Parathyroid adenoma (tissue), 2 donors: ENCODE data around the gene SCARF2.
"Not testable (repeated sequence)": the region's sequence is repeated elsewhere in the genome, so short reads cannot be mapped to it uniquely, and the experiment has no call there.

Source experiments
- H2AFZ ChIP-seq: fragments of 300-600 bp; sonication (generic); one replicate; pipeline ENCODE4 v1.7.0; 2017; ENCODE audit warnings: antibody characterized with exemption, mild to moderate bottlenecking
- H3K27ac ChIP-seq: fragments of 300-600 bp; sonication (generic); one replicate; pipeline ENCODE4 v1.7.0; 2017
- H3K27me3 ChIP-seq: fragments of 300-600 bp; sonication (generic); one replicate; pipeline ENCODE4 v1.7.0; 2017; ENCODE audit warnings: low read length; ENCODE audit not compliant: control insufficient read depth, insufficient read depth
- H3K36me3 ChIP-seq: fragments of 300-600 bp; sonication (generic); one replicate; pipeline ENCODE4 v1.7.0; 2017; ENCODE audit warnings: low read length; ENCODE audit not compliant: control insufficient read depth, insufficient read depth
- H3K4me1 ChIP-seq: fragments of 300-600 bp; sonication (generic); one replicate; pipeline ENCODE4 v1.7.0; 2017; ENCODE audit warnings: control low read depth
- H3K4me2 ChIP-seq: fragments of 300-600 bp; sonication (generic); one replicate; pipeline ENCODE4 v1.7.0; 2017; ENCODE audit warnings: low read length
- H3K4me3 ChIP-seq: fragments of 300-600 bp; sonication (generic); one replicate; pipeline ENCODE4 v1.7.0; 2017; ENCODE audit warnings: low read depth, low read length
- H3K79me2 ChIP-seq: fragments of 300-600 bp; sonication (generic); one replicate; pipeline ENCODE4 v1.7.0; 2017; ENCODE audit warnings: control low read depth
- H3K9ac ChIP-seq: fragments of 300-600 bp; sonication (generic); one replicate; pipeline ENCODE4 v1.7.0; 2017; ENCODE audit warnings: mild to moderate bottlenecking
- H3K9me3 ChIP-seq: fragments of 300-600 bp; sonication (generic); one replicate; pipeline ENCODE4 v1.7.0; 2017; ENCODE audit warnings: low read length; ENCODE audit not compliant: control insufficient read depth
- TF ChIP-seq, protein P1 (sequence below): fragments of 300-600 bp; sonication (generic); IDR thresholded peaks from one replicate; pipeline ENCODE4 v1.7.0; 2017; ENCODE audit warnings: antibody characterized with exemption, mild to moderate bottlenecking
- donor health status: primary hyperparathyroidism.

Gene SCARF2

DNA sequence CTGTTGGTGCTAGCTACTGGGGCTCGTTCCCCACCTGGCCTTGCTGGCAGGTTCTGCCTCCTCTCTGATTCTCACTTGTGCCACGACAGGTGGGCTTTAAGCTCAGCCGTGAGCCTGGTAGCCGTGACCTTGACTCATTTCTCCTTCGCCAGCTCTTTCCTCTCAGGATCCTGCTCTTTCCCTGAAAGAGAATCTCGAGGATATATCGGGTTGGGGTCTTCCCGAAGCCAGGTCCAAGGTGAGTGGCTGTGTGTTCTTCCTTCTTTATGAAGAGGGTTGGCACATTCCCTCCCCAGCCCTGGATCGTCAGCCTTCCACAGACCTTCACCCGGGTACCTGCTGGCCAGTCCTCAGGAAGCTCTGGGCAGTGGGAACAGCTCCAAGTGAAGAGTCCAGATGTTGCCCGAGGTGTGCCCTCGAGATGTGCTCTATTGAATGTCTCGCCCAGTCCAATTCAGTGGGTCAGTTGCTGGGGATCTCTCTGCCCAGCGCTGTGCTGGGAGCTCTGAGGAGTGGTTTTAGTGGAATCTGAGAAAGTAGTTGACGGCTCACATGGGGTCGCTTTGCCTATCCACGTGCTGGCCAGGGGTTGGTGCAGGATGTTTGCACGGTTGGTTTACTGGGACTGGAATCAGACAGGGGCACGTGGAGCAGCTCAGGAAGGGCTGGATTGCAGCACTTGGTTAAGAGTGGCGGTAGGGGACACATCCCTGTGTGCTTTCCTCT lies 42.3 kb downstream of the SCARF2 start:
- Histone ChIP-seq H3K27ac (no peak overlapping the region), H3K9me3 (no peaks in the 10 kb centered on the region), H3K79me2 (no peaks in the 10 kb centered on the region), H3K4me2 (no peak overlapping the region), H3K4me3 (no peak overlapping the region), H3K4me1 (no peaks in the 10 kb centered on the region), H3K27me3 (no peaks in the 10 kb centered on the region), H3K9ac (no peak overlapping the region), H3K36me3 (no peaks in the 10 kb centered on the region), H2AFZ (no peak overlapping the region)
- TF ChIP-seq, protein P1, sequence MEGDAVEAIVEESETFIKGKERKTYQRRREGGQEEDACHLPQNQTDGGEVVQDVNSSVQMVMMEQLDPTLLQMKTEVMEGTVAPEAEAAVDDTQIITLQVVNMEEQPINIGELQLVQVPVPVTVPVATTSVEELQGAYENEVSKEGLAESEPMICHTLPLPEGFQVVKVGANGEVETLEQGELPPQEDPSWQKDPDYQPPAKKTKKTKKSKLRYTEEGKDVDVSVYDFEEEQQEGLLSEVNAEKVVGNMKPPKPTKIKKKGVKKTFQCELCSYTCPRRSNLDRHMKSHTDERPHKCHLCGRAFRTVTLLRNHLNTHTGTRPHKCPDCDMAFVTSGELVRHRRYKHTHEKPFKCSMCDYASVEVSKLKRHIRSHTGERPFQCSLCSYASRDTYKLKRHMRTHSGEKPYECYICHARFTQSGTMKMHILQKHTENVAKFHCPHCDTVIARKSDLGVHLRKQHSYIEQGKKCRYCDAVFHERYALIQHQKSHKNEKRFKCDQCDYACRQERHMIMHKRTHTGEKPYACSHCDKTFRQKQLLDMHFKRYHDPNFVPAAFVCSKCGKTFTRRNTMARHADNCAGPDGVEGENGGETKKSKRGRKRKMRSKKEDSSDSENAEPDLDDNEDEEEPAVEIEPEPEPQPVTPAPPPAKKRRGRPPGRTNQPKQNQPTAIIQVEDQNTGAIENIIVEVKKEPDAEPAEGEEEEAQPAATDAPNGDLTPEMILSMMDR = no peak

DNA sequence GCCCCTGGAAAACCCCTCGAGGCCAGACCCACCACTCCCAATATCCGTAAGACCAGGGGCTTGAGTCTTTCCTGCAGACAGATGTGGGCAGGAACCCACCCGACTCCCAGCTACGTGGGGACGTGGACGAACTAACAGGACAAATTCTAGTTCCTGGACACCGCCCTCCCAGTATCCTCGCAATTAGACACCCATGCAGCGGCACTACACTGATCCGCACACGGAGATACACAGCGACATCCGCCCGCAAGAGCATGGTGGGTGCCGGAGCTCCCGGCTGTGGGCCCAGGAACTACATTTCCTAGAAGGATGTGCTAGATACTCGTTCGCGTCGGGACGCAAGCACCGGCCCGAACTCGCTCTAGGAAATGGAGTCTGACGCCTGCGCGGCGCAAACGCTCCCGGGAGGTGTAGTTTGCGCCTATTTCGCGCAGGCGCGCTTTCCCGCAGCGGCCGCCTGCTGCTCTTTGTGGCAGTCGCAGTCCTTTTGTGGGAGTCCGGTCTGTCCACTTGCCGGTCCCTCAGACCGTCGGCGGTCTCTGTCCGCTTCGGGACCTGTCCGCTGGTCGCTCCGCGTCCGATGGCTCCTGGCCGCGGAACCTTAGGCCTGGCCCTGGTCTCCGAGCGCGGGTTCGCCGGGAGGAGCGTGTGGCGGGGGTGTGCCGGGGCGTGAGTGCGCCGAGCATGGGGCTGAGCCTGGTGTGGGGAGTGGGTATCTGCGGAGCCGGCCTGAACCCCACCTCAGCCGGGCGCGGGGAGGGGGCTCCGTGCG lies 43.7 kb downstream of the SCARF2 start, which contains the start of gene ZNF74:
ZNF74 (plus strand) TSS at position 447 of the 772 bp plus-strand sequence. CDS start 478 bp downstream, outside the sequence.
- peak within 1 kb of the TSS; percentile 78 for H2AFZ ChIP-seq
- H3K9me3 ChIP-seq = no peaks in the 10 kb centered on the region
- TF ChIP-seq, protein P1 = no peak
- H3K27me3 ChIP-seq = no peaks in the 10 kb centered on the region
- no peak within 1 kb of the TSS for H3K9ac ChIP-seq
- H3K27ac ChIP-seq = peak within 1 kb of the TSS; percentile 49
- no peaks in the 10 kb centered on the region for H3K79me2 ChIP-seq
- H3K4me2 ChIP-seq = peak within 1 kb of the TSS; percentile 97
- H3K36me3 ChIP-seq = no peaks in the 10 kb centered on the region
- H3K4me3 ChIP-seq = peak within 1 kb of the TSS; percentile 77
- H3K4me1 ChIP-seq = no peaks in the 10 kb centered on the region

DNA sequence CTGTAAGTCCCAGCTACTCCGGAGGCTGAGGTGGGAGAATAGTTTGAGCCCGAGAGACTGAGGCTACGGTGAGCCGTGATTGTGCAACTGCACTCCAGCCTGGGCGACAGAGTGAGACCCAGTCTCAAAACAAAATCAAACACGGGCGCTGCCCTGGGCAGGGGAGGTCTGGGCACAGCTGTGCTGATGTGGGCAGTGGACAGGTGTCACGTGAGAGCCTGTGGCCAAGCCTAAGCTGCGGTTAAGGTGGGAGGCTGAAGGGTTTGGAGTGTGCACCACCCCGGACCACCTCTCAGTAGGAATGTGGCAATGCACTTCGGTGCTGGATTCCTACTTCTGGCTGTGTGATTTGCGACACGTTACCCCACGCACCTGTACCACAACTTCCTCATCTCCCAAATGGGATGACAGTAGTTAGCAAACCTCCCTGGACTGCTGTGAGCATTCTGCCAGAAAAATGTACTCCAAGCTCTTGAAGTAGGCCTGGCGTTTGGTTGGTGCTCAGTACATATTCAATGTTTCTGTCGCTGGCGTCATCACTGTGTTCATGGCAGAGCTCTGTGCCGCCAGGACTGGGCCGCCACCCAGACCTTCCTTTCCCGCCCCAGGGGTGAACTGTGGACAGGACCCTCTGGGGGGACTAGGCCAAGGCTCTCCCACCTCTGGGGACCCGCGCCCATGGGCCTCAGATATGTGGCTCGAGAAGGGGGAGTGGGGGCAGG lies 44.5 kb downstream of the SCARF2 start:
- H3K27me3 ChIP-seq = no peaks in the 10 kb centered on the region
- peak overlapping the region; percentile 49 for H3K27ac ChIP-seq
- H3K9ac ChIP-seq = no peak overlapping the region
- TF ChIP-seq, protein P1 = no peak
- no peaks in the 10 kb centered on the region for H3K79me2 ChIP-seq
- H3K4me1 ChIP-seq = no peaks in the 10 kb centered on the region
- H3K4me3 ChIP-seq = peak overlapping the region; percentile 77
- peak overlapping the region; percentile 97 for H3K4me2 ChIP-seq
- peak overlapping the region; percentile 78 for H2AFZ ChIP-seq
- H3K36me3 ChIP-seq = no peaks in the 10 kb centered on the region
- no peaks in the 10 kb centered on the region for H3K9me3 ChIP-seq

DNA sequence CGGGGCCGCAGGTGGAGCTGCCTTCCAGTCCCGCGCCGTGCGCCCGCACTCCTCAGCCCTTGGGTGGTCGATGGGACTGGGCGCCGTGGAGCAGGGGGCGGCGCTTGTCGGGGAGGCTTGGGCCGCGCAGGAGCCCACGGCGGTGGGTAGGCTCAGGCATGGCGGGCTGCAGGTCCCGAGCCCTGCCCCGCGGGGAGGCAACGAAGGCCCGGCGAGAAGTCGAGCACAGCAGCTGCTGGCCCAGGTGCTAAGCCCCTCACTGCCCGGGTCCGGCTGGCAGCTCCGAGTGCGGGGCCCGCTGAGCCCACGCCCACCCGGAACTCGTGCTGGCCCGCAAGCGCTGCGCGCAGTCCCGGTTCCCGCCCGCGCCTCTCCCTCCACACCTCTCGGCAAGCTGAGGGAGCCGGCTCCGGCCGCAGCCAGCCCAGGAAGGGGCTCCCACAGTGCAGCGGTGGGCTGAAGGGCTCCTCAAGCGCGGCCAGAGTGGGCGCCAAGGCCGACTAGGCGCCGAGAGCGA lies 45.2 kb downstream of the SCARF2 start:
- not testable (repeated sequence) for H3K4me3 ChIP-seq, H3K79me2 ChIP-seq, H2AFZ ChIP-seq, H3K27me3 ChIP-seq, H3K9ac ChIP-seq, H3K36me3 ChIP-seq, H3K27ac ChIP-seq, H3K4me1 ChIP-seq, H3K9me3 ChIP-seq, H3K4me2 ChIP-seq

DNA sequence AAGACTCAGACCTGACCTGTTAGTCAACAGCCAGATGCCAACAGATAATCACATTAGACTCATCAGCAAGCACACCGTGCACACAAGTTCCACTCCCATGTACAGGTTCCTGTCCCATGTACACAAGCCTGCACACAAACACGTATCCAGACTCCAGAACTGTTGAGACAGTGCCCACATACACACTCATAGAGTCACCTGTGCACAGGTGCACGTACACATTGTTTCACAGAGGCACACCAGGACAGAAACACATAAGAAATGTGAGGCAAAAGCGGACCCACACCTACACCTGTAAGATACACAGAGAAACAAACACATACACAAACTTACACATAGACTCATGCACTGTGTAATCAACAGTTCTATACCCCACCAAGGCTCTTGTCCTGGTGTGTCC lies 46.4 kb downstream of the SCARF2 start:
- no peak overlapping the region for H3K27ac ChIP-seq
- no peak overlapping the region for H2AFZ ChIP-seq
- no peaks in the 10 kb centered on the region for H3K27me3 ChIP-seq
- TF ChIP-seq, protein P1 = no peak
- no peaks in the 10 kb centered on the region for H3K79me2 ChIP-seq
- H3K36me3 ChIP-seq = no peaks in the 10 kb centered on the region
- no peaks in the 10 kb centered on the region for H3K9me3 ChIP-seq
- H3K4me2 ChIP-seq = no peak overlapping the region
- H3K4me3 ChIP-seq = no peak overlapping the region
- no peaks in the 10 kb centered on the region for H3K4me1 ChIP-seq
- no peak overlapping the region for H3K9ac ChIP-seq
